T-helper 1 cell (primary cell): ENCODE measurements around the gene TSPAN32.

Experiments used
- DNase-seq, 5 donors: peaks; one replicate each; pipeline ENCODE4 v3.0.0-alpha.2; 2012 to 2020

The TSPAN32 gene

GRCh38 chr11:2367266-2368160 is 65.7 kb downstream of the TSPAN32 start:
- no peak for DNase-seq
